GM12878 (cell line): Measurements from ENCODE around the gene ZBTB16. TPM values are rescaled to one million over a fixed set of nuclear protein-coding genes. Genes with fewer than 3 reads are reported as not detected.

Experiments
- ATAC-seq: fragments of 200-7000 bp; cut with Tn5 transposase; 3 replicates; pipeline ENCODE4 v1.9.1; 2020; ENCODE audit warnings: mild to moderate bottlenecking, moderate library complexity
- BruUV-seq: library from RNA; stranded (reverse); fragments of 400-500 nt; replicated peaks from 2 replicates; lab custom pipeline; 2021; lab: Mats Ljungman, UMichigan
- CTCF ChIA-PET: fragments of 300-600 bp; sonication (Branson Sonifier 250); formaldehyde crosslinking; extraction: SDS; loops from one replicate; lab custom pipeline; 2021; ENCODE audit warnings: inconsistent platforms; lab: Yijun Ruan, JAX
- POLR2A ChIA-PET: fragments of 350-600 bp; formaldehyde crosslinking; extraction: SDS; loops from one replicate; lab custom pipeline; 2021; ENCODE audit warnings: inconsistent platforms; lab: Charles Lee
- RAD21 ChIA-PET: fragments of 300-600 bp; sonication (Branson Sonifier 250); formaldehyde crosslinking; loops from one replicate; lab custom pipeline; 2023; ENCODE audit warnings: antibody characterized with exemption; ENCODE audit not compliant: unreplicated experiment; lab: Charles Lee
- SMC1A ChIA-PET: fragments of 300-600 bp; sonication (Branson Sonifier 250); formaldehyde crosslinking; loops from one replicate; lab custom pipeline; 2023; ENCODE audit not compliant: unreplicated experiment, uncharacterized antibody; lab: Charles Lee
- DNase-seq: peaks from one replicate; pipeline ENCODE4 v3.0.0-alpha.2; 2011; ENCODE audit warnings: low read depth, low spot score
- FAIRE-seq: peaks from 3 replicates; lab custom pipeline; 2011; peaks lifted over from hg19 to GRCh38; lab: Jason Lieb, UNC
- H2AFZ ChIP-seq: 2 replicates; pipeline ENCODE4 v1.6.0; 2011; ENCODE audit warnings: low read depth, low read length, control low read depth; ENCODE audit not compliant: control insufficient read depth
- H3K27ac ChIP-seq: 2 replicates; pipeline ENCODE4 v1.5.1; 2011; ENCODE audit warnings: control low read depth; ENCODE audit not compliant: control insufficient read depth, insufficient read depth
- H3K27me3 ChIP-seq, 2 experiments: replicated peaks in 1 of 2; 2 replicates each; pipeline versions ENCODE4 v1.6.0 to v1.6.1; 2011; ENCODE audit warnings: low read length in 1 of 2; ENCODE audit not compliant: control insufficient read depth in 2 of 2, insufficient read depth in 2 of 2
- H3K36me3 ChIP-seq, 2 experiments: 2 replicates each; pipeline ENCODE4 v1.5.1; 2011; ENCODE audit warnings: low read length in 1 of 2; ENCODE audit not compliant: control insufficient read depth in 2 of 2, insufficient read depth in 2 of 2
- H3K4me1 ChIP-seq: 2 replicates; pipeline ENCODE4 v1.6.1; 2011; ENCODE audit warnings: mild to moderate bottlenecking, low read length, moderate library complexity, mixed read lengths; ENCODE audit not compliant: control insufficient read depth, insufficient read depth
- H3K4me2 ChIP-seq: 2 replicates; pipeline ENCODE4 v1.6.0; 2011; ENCODE audit warnings: control low read depth; ENCODE audit not compliant: control insufficient read depth, insufficient read depth
- H3K4me3 ChIP-seq: fragments of 200-600 bp; sonication (generic); 2 replicates; pipeline ENCODE4 v1.5.1; 2016
- H3K79me2 ChIP-seq: 2 replicates; pipeline ENCODE4 v1.6.0; 2011; ENCODE audit warnings: low read length; ENCODE audit not compliant: control insufficient read depth, insufficient read depth
- H3K9ac ChIP-seq: 2 replicates; pipeline ENCODE4 v1.8.0; 2011; ENCODE audit warnings: low read length, control low read depth, mixed read lengths; ENCODE audit not compliant: control insufficient read depth, insufficient read depth
- H3K9me3 ChIP-seq: replicated peaks from 3 replicates; pipeline ENCODE4 v1.5.1; 2011; ENCODE audit warnings: mild to moderate bottlenecking, low read length; ENCODE audit not compliant: control insufficient read depth, insufficient read depth
- H4K20me1 ChIP-seq: 2 replicates; pipeline ENCODE4 v1.6.0; 2011; ENCODE audit not compliant: control insufficient read depth, insufficient read depth
- ATF2 ChIP-seq: IDR thresholded peaks from 2 replicates; pipeline ENCODE4 v1.6.1; 2012; ENCODE audit warnings: low read length, inconsistent platforms
- CBX5 ChIP-seq: sonication (generic); IDR thresholded peaks from 2 replicates; pipeline ENCODE4 v1.6.1; 2016; ENCODE audit warnings: low read depth, moderate library complexity, mild to moderate bottlenecking, inconsistent platforms
- EP300 ChIP-seq, 2 experiments: fragments of 150-350 bp in 1 of 2; IDR thresholded peaks; 2 replicates each; pipeline ENCODE4 v1.6.1; 2011 to 2012; ENCODE audit warnings: low read depth in 2 of 2, low read length in 2 of 2, borderline replicate concordance in 1 of 2, improper control_type of control experiment in 1 of 2, inconsistent platforms in 1 of 2; ENCODE audit not compliant: control insufficient read depth in 1 of 2
- ETV6 ChIP-seq, 2 experiments: fragments of 450-650 bp in 1 of 2; IDR thresholded peaks in 1 of 2; conservative IDR thresholded peaks in 1 of 2; 2 replicates each; pipeline ENCODE4 v1.6.1; 2014; ENCODE audit warnings: antibody characterized with exemption in 1 of 2, borderline replicate concordance in 1 of 2, low read depth in 1 of 2, mild to moderate bottlenecking in 1 of 2, moderate library complexity in 1 of 2
- IKZF2 ChIP-seq, 2 experiments: fragments of 450-650 bp; IDR thresholded peaks; 2 replicates each; pipeline ENCODE4 v1.6.1; 2017; ENCODE audit warnings: mild to moderate bottlenecking in 2 of 2, moderate library complexity in 2 of 2
- POLR2AphosphoS2 ChIP-seq: IDR thresholded peaks from 2 replicates; pipeline ENCODE4 v1.6.1; 2011; ENCODE audit warnings: low read depth, mild to moderate bottlenecking, low read length, improper control_type of control experiment, moderate library complexity
- PRDM15 ChIP-seq: fragments of 450-650 bp; formaldehyde crosslinking; IDR thresholded peaks from 2 replicates; pipeline ENCODE4 v1.4.0; 2020; ENCODE audit warnings: mild to moderate bottlenecking, moderate library complexity
- SIX5 ChIP-seq: IDR thresholded peaks from 2 replicates; pipeline ENCODE4 v1.6.1; 2011; ENCODE audit warnings: mild to moderate bottlenecking, low read depth, low read length, moderate library complexity; ENCODE audit not compliant: severe bottlenecking
- SUZ12 ChIP-seq: fragments of 200-600 bp; sonication (generic); IDR thresholded peaks from one replicate; pipeline ENCODE4 v1.6.1; 2018; ENCODE audit warnings: antibody characterized with exemption, mild to moderate bottlenecking; ENCODE audit not compliant: unreplicated experiment
- YBX1 ChIP-seq: fragments of 450-650 bp; IDR thresholded peaks from 2 replicates; pipeline ENCODE4 v1.6.1; 2016; ENCODE audit warnings: antibody characterized with exemption
- WGBS: methylation state at CpG from one replicate; pipeline ENCODE4 v1.1.6; 2016; ENCODE audit warnings: low lambda C conversion rate; ENCODE audit not compliant: insufficient replicate concordance, insufficient coverage; ENCODE audit errors: missing lambda C conversion rate; 5-methylcytosine and 5-hydroxymethylcytosine counted together
- in situ Hi-C: fragments of 300-500 bp; cut with MboI; formaldehyde crosslinking; loops from 9 replicates; pipeline ENCODE4 v1.14.3; 2018; ENCODE audit warnings: mixed read lengths
- intact Hi-C: fragments of 100-400 bp; cut with micrococcal nuclease; formaldehyde crosslinking; loops from one replicate; pipeline ENCODE4 v1.14.2; 2022; ENCODE audit not compliant: unreplicated experiment
- polyA plus RNA-seq, 11 experiments: library from polyadenylated mRNA; depleted of rRNA in 4 of 11; unstranded in 6 of 11; stranded (reverse) in 5 of 11; fragments of >200 nt; fragmentation: Nextera tagmentation in 4 of 11; fragmentation: Illumina TruSeq in 1 of 11; extraction: Ambion mirVana in 4 of 11; extraction: Trizol in 1 of 11; gene quantifications; 1 replicate in 1 of 11; 2 replicates in 10 of 11; pipeline versions ENCODE4 v1.2.1 to v1.2.3, GENCODE V29; 2011 to 2016; ENCODE audit warnings: inconsistent platforms in 2 of 11, missing spikeins in 2 of 11, low read depth in 1 of 11
- total RNA-seq, 4 experiments: library from RNA; depleted of rRNA in 3 of 4; stranded (reverse); fragments of >200 nt in 3 of 4; fragmentation: Illumina TruSeq in 1 of 4; extraction: Trizol in 1 of 4; gene quantifications; 2 replicates each; pipeline versions ENCODE4 v1.2.1 to v1.2.3, GENCODE V29; 2013 to 2021
- TF ChIP-seq, protein P1 (sequence below): fragments of 450-650 bp; IDR thresholded peaks from 2 replicates; pipeline ENCODE4 v1.6.1; 2017; ENCODE audit warnings: mild to moderate bottlenecking, low read depth, inconsistent platforms; ENCODE audit not compliant: poor library complexity, severe bottlenecking
- TF ChIP-seq, protein P2 (sequence below): IDR thresholded peaks from 2 replicates; pipeline ENCODE4 v1.6.1; 2011; ENCODE audit warnings: borderline replicate concordance, low read depth, mild to moderate bottlenecking, moderate library complexity, mixed read lengths, low read length; ENCODE audit not compliant: insufficient read depth; ENCODE audit errors: extremely low read length

Gene ZBTB16
- total and polyA plus RNA-seq, 10 of the 15 experiments (the other 5 are each of a cell fraction or from before 2014, with no cell fraction given) = 0.38 TPM; not detected in 9

GRCh38 chr11:114170226-114170625 is 110.7 kb downstream of the ZBTB16 start (continued):
- TF ChIP-seq PRDM15 (CRISPR knock-in tag) (no peak), ETV6 (conservative IDR thresholded peaks at IDR 0.05 in 1 of 2, IDR thresholded peaks at IDR 0.05 in 1 of 2; ENCODE audit: borderline replicate concordance in 1 of 2, low read depth in 1 of 2) (no peak), POLR2AphosphoS2 (no peak), CBX5 (no peak)

- POLR2A ChIA-PET = no interaction called here
- no peak overlapping the region for H3K4me2 ChIP-seq
- ATAC-seq (no peak), DNase-seq (no peak), FAIRE-seq (no peak)
- no peaks in the 10 kb centered on the region for H3K79me2 ChIP-seq
- SMC1A ChIA-PET = no interaction called here
- H3K9me3 ChIP-seq = no peaks in the 10 kb centered on the region
- no peaks in the 10 kb centered on the region for H3K36me3 ChIP-seq
- in situ Hi-C loops = no loop called here
- peaks cover 0 to 3% of the 10 kb centered on the region in 2 experiments; a peak in 1 of 4 replicates for H3K27me3 ChIP-seq
- RAD21 ChIA-PET = no interaction called here
- no peak overlapping the region for H2AFZ ChIP-seq
- H3K27ac ChIP-seq = no peak overlapping the region
- no peaks in the 10 kb centered on the region for H3K4me1 ChIP-seq
- WGBS = 27% methylated on average over 15 of the region's 15 CpGs
- H3K4me3 ChIP-seq = no peak overlapping the region
- no TSS peak for BruUV-seq
- no peak overlapping the region for H3K9ac ChIP-seq
- intact Hi-C loops = no loop called here
- CTCF ChIA-PET = interaction anchor here (1.6 kb wide), 1 partner anchor 12 kb away, joined by 3 read pairs; no protein-coding TSS in a partner anchor
- H4K20me1 ChIP-seq = no peaks in the 10 kb centered on the region
- no peak for TF ChIP-seq IKZF2 (IDR thresholded peaks at IDR 0.05)
- TF ChIP-seq ATF2 = no peak
- TF ChIP-seq, protein P1, sequence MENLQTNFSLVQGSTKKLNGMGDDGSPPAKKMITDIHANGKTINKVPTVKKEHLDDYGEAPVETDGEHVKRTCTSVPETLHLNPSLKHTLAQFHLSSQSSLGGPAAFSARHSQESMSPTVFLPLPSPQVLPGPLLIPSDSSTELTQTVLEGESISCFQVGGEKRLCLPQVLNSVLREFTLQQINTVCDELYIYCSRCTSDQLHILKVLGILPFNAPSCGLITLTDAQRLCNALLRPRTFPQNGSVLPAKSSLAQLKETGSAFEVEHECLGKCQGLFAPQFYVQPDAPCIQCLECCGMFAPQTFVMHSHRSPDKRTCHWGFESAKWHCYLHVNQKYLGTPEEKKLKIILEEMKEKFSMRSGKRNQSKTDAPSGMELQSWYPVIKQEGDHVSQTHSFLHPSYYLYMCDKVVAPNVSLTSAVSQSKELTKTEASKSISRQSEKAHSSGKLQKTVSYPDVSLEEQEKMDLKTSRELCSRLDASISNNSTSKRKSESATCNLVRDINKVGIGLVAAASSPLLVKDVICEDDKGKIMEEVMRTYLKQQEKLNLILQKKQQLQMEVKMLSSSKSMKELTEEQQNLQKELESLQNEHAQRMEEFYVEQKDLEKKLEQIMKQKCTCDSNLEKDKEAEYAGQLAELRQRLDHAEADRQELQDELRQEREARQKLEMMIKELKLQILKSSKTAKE = no peak
- TF ChIP-seq YBX1 = no peak
- TF ChIP-seq, protein P2, sequence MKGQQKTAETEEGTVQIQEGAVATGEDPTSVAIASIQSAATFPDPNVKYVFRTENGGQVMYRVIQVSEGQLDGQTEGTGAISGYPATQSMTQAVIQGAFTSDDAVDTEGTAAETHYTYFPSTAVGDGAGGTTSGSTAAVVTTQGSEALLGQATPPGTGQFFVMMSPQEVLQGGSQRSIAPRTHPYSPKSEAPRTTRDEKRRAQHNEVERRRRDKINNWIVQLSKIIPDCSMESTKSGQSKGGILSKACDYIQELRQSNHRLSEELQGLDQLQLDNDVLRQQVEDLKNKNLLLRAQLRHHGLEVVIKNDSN = no peak
- TF ChIP-seq SUZ12 = no peak
- no peak for TF ChIP-seq EP300 (IDR thresholded peaks at IDR 0.05; ENCODE audit: borderline replicate concordance in 1 of 2, control insufficient read depth in 1 of 2, low read depth in 2 of 2, low read length in 2 of 2)
- TF ChIP-seq SIX5 = no peak
Observed at GRCh38 chr11:114171257-114172054, 111.9 kb downstream of the ZBTB16 start.
